CD4-positive, CD25-positive, alpha-beta regulatory T cell (primary cell): ENCODE measurements around the gene RTEL1. TPM values are rescaled to one million over a fixed set of nuclear protein-coding genes. Genes with fewer than 3 reads are reported as not detected.
"Not testable (repeated sequence)": the region's sequence is repeated elsewhere in the genome, so short reads cannot be mapped to it uniquely, and the experiment has no call there.

Source experiments
- ATAC-seq, 2 donors: fragments of 150-1000 bp; cut with Tn5 transposase; one replicate each; pipeline ENCODE4 v1.10.0; 2021; ENCODE audit warnings: low read depth in 2 of 2, moderate number of reproducible peaks in 2 of 2, moderate library complexity in 1 of 2
- DNase-seq, 3 donors: peaks; one replicate each; pipeline versions ENCODE4 v3.0.0 to v3.0.0-alpha.2; 2012 to 2022; ENCODE audit warnings: mixed read lengths in 1 of 3
- H3K27ac ChIP-seq: one replicate; pipeline ENCODE4 v1.7.0; 2013; ENCODE audit warnings: mild to moderate bottlenecking, low read length; ENCODE audit not compliant: insufficient read depth, poor library complexity, severe bottlenecking
- H3K27me3 ChIP-seq: one replicate; pipeline ENCODE4 v1.7.0; 2013; ENCODE audit warnings: low read length; ENCODE audit not compliant: control insufficient read depth, insufficient read depth
- H3K36me3 ChIP-seq: one replicate; pipeline ENCODE4 v1.7.0; 2013; ENCODE audit warnings: mild to moderate bottlenecking, low read length, moderate library complexity; ENCODE audit not compliant: control insufficient read depth, insufficient read depth
- H3K4me1 ChIP-seq: 2 replicates; pipeline ENCODE4 v1.7.0; 2013; ENCODE audit warnings: mild to moderate bottlenecking, low read length; ENCODE audit not compliant: insufficient read depth, control insufficient read depth, poor library complexity, severe bottlenecking
- H3K4me3 ChIP-seq: one replicate; pipeline ENCODE4 v1.7.0; 2013; ENCODE audit warnings: low read depth, mild to moderate bottlenecking, low read length, moderate library complexity
- H3K9me3 ChIP-seq, 2 experiments: 1 replicate in 1 of 2; 2 replicates in 1 of 2; pipeline ENCODE4 v1.7.0; 2013; ENCODE audit warnings: low read length in 2 of 2, mild to moderate bottlenecking in 1 of 2, moderate library complexity in 1 of 2; ENCODE audit not compliant: control insufficient read depth in 2 of 2
- H3K27ac Mint-ChIP-seq, 3 donors: one replicate each; pipeline ENCODE4 v1.8.0; 2020 to 2022; ENCODE audit warnings: mild to moderate bottlenecking in 3 of 3, mixed read lengths in 3 of 3, moderate library complexity in 2 of 3
- H3K27me3 Mint-ChIP-seq: one replicate; pipeline ENCODE4 v1.8.0; 2022; ENCODE audit warnings: mild to moderate bottlenecking, mixed read lengths
- H3K36me3 Mint-ChIP-seq: one replicate; pipeline ENCODE4 v1.8.0; 2020; ENCODE audit warnings: mixed read lengths
- H3K4me1 Mint-ChIP-seq, 4 donors: one replicate each; pipeline ENCODE4 v1.8.0; 2020 to 2022; ENCODE audit warnings: mixed read lengths in 4 of 4, mild to moderate bottlenecking in 1 of 4
- H3K4me3 Mint-ChIP-seq, 4 donors: one replicate each; pipeline ENCODE4 v1.8.0; 2020 to 2022; ENCODE audit warnings: mild to moderate bottlenecking in 4 of 4, mixed read lengths in 4 of 4, moderate library complexity in 3 of 4
- H3K9me3 Mint-ChIP-seq, 7 donors: one replicate each; pipeline ENCODE4 v1.8.0; 2020 to 2022; ENCODE audit warnings: mixed read lengths in 7 of 7, mild to moderate bottlenecking in 3 of 7, moderate library complexity in 2 of 7
- polyA plus RNA-seq, 4 donors: library from polyadenylated mRNA; unstranded; fragments of 300-500 nt; fragmentation: Illumina TruSeq; gene quantifications; one replicate each; pipeline ENCODE4 v1.2.3, GENCODE V29; 2021
- total RNA-seq: library from RNA; stranded (reverse); gene quantifications from one replicate; pipeline ENCODE4 v1.2.3, GENCODE V29; 2022

The RTEL1 gene
- total and polyA plus RNA-seq, 5 donors from 2014 or later = 1.8 to 38.3 (median 2.8) TPM

- H3K9me3 Mint-ChIP-seq = peaks cover 0 to 2% (median 0%) of the 10 kb centered on the region in 7 donors
- Histone ChIP-seq H3K4me1 (peaks cover 19% of the 10 kb centered on the region), H3K27me3 (no peaks in the 10 kb centered on the region), H3K27ac (no peak overlapping the region), H3K36me3 (no peaks in the 10 kb centered on the region), H3K9me3 (no peaks in the 10 kb centered on the region), H3K4me3 (no peak overlapping the region)
- DNase-seq = no peak
- H3K27me3 Mint-ChIP-seq = no peaks in the 10 kb centered on the region
- ATAC-seq = no peak
- H3K4me3 Mint-ChIP-seq = peak overlapping the region; percentile 15 to 84 (median 36)
- no peak overlapping the region for H3K27ac Mint-ChIP-seq
- H3K4me1 Mint-ChIP-seq = peaks cover 0 to 13% (median 4%) of the 10 kb centered on the region in 4 donors
- peaks cover 4% of the 10 kb centered on the region for H3K36me3 Mint-ChIP-seq
Measured at GRCh38 chr20:63648895-63649589, 9.1 kb upstream of the RTEL1 start.

DNA sequence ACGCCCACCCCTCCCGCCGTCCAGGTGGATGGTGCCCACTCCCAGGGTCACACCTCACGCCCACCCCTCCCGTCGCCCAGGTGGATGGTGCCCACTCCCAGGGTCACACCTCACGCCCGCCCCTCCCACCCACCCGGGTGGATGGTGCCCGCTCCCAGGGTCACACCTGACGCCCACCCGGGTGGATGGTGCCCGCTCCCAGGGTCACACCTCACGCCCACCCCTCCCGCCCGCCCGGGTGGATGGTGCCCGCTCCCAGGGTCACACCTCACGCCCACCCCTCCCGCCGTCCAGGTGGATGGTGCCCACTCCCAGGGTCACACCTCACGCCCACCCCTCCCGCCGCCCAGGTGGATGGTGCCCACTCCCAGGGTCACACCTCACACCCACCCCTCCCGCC, 7.6 kb upstream of the RTEL1 start:
- not testable (repeated sequence) for DNase-seq

GRCh38 chr20:63651942-63652191, 6.2 kb upstream of the RTEL1 start:
- peak overlapping the region in 1 of 3 donors; percentile 77 for H3K27ac Mint-ChIP-seq
- H3K27me3 ChIP-seq = no peaks in the 10 kb centered on the region
- ATAC-seq = peak in 1 of 2 donors; percentile 4
- H3K4me3 ChIP-seq = no peak overlapping the region
- peaks cover 24% of the 10 kb centered on the region for H3K4me1 ChIP-seq
- peak overlapping the region; percentile 86 to 98 (median 90) for H3K4me3 Mint-ChIP-seq
- H3K36me3 Mint-ChIP-seq = no peaks in the 10 kb centered on the region
- no peaks in the 10 kb centered on the region for H3K27me3 Mint-ChIP-seq
- no peak for DNase-seq
- no peaks in the 10 kb centered on the region for H3K9me3 ChIP-seq
- H3K4me1 Mint-ChIP-seq = peaks cover 0 to 24% (median 12%) of the 10 kb centered on the region in 4 donors
- peaks cover 0 to 2% (median 0%) of the 10 kb centered on the region in 7 donors for H3K9me3 Mint-ChIP-seq
- H3K27ac ChIP-seq = peak overlapping the region; percentile 51
- no peaks in the 10 kb centered on the region for H3K36me3 ChIP-seq

More for the DNA sequence above, 7.6 kb upstream of the RTEL1 start:
- not testable (repeated sequence) for H3K27me3 ChIP-seq, ATAC-seq, H3K36me3 ChIP-seq, H3K27me3 Mint-ChIP-seq, H3K9me3 Mint-ChIP-seq, H3K9me3 ChIP-seq, H3K27ac Mint-ChIP-seq, H3K4me3 Mint-ChIP-seq, H3K27ac ChIP-seq, H3K4me3 ChIP-seq, H3K36me3 Mint-ChIP-seq
- peaks cover 24% of the 10 kb centered on the region for H3K4me1 ChIP-seq
- H3K4me1 Mint-ChIP-seq = peaks cover 0 to 23% (median 11%) of the 10 kb centered on the region in 4 donors

GRCh38 chr20:63652192-63652980, 5.7 kb upstream of the RTEL1 start:
- H3K4me1 Mint-ChIP-seq = peaks cover 0 to 24% (median 13%) of the 10 kb centered on the region in 4 donors
- Histone ChIP-seq H3K27ac (peak overlapping the region; percentile 51), H3K4me1 (peaks cover 24% of the 10 kb centered on the region), H3K27me3 (no peaks in the 10 kb centered on the region), H3K9me3 (no peaks in the 10 kb centered on the region), H3K4me3 (no peak overlapping the region), H3K36me3 (no peaks in the 10 kb centered on the region)
- peak; percentile 44 to 46 for ATAC-seq
- H3K27me3 Mint-ChIP-seq = no peaks in the 10 kb centered on the region
- peak overlapping the region; percentile 86 to 98 (median 90) for H3K4me3 Mint-ChIP-seq
- peaks cover 0 to 2% (median 0%) of the 10 kb centered on the region in 7 donors for H3K9me3 Mint-ChIP-seq
- H3K27ac Mint-ChIP-seq = no peak overlapping the region
- no peaks in the 10 kb centered on the region for H3K36me3 Mint-ChIP-seq
- peak in 2 of 3 donors; percentile 31 to 57 for DNase-seq

DNA sequence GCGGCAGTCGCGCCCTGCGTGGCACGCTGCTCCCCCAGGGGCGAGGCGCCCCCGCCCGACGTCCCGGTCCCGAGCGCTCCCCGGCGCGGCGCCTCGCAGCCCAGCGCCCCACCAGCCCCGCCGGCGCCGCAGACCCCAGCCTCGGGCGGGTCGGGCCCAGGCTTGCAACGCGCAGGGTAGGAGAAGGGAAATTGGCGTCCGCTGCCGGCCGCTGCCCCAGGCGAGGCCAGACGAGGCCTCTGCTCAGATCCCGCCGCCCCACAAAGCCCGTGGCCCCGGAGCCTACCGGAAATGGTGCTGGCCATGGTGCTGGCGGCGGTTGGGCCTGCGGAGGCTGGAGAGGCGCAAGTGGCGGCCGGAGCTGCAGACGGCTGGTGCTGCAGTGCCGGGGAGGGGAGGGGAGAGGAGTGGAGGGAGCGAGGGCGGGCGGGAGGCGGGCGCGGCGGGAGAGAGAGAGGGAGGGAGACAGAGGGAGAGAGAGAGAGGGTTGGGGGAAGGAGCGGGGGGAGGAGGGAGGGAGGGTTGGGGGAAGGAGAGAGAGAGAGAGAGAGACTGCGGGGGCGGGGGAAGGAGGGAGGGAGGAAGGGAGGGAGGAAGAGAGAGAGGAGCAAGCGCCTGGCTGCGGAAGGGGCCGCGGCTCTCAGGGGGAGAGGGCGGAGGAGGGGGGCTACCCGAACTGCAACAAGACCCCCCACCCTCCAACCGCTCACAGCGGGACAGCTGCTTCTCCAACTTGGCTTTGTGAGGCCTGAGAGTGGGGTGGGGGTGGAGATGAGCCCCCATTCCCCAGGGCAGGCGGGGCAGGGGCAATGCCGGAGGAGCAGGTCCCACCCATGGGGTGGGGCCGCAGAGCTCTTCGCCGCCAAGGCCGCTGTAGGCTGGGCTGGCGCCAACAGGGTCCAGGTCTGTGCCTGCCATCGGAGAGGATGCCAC, 4.8 kb upstream of the RTEL1 start, which contains the start of gene STMN3:
STMN3 (minus strand) TSS at position 384 of the 933 bp plus-strand sequence; CDS start at position 305, 79 bp downstream.
- ATAC-seq (peak; percentile 36 to 38), DNase-seq (peak; percentile 60 to 66 (median 61))
- H3K27ac Mint-ChIP-seq = peak within 1 kb of the TSS in 1 of 3 donors; percentile 56
- Histone ChIP-seq H3K4me3 (no peak within 1 kb of the TSS), H3K27ac (peak within 1 kb of the TSS; percentile 51), H3K9me3 (no peaks in the 10 kb centered on the region), H3K4me1 (peaks cover 30% of the 10 kb centered on the region), H3K27me3 (no peaks in the 10 kb centered on the region), H3K36me3 (no peaks in the 10 kb centered on the region)
- peaks cover 4 to 29% (median 16%) of the 10 kb centered on the region in 4 donors for H3K4me1 Mint-ChIP-seq
- peak within 1 kb of the TSS; percentile 86 to 93 (median 90) for H3K4me3 Mint-ChIP-seq
- no peaks in the 10 kb centered on the region for H3K27me3 Mint-ChIP-seq
- H3K36me3 Mint-ChIP-seq = no peaks in the 10 kb centered on the region
- H3K9me3 Mint-ChIP-seq = peaks cover 0 to 2% (median 0%) of the 10 kb centered on the region in 7 donors

DNA sequence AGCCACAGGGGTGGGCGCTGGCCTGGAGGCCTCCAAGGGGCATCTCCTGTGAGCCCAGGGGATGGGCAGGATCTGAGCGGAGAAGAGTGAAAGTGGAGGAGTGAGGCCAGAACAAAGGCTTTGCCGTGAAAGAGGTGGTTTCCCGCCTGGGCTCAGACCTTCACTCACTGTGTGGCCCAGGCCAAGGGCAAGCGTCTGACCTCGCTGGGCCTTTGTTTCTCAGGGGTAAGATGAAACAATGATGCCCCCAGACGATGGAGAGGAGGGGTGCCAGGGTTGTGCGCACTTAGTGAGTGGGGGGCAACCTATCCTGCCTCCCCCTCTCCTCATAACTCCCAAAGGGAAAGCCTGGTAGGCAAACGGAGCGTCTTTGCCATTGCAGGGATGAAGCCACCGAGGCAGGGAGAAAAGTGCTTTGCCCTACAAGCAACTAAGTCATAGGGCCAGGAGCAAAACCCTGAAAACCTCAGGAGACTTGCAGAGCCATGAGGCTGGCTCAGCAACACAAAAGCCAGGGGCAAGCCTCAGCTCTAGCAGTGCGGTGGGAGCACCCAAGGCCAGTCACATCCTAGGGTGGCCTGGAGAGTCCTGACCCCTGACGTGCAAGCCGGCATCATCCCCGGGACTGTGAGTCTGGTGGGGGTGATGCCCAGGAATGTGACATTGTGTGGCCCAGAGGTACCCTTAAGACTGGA, 4.0 kb upstream of the RTEL1 start:
- Mint-ChIP-seq H3K9me3 (peaks cover 0 to 2% (median 0%) of the 10 kb centered on the region in 7 donors), H3K36me3 (no peaks in the 10 kb centered on the region), H3K27me3 (no peaks in the 10 kb centered on the region), H3K4me3 (peak overlapping the region; percentile 74 to 92 (median 77)), H3K27ac (peak overlapping the region in 1 of 3 donors; percentile 56), H3K4me1 (peaks cover 7 to 37% (median 18%) of the 10 kb centered on the region in 4 donors)
- Histone ChIP-seq H3K9me3 (no peaks in the 10 kb centered on the region), H3K36me3 (no peaks in the 10 kb centered on the region), H3K4me3 (no peak overlapping the region), H3K27ac (peak overlapping the region; percentile 23), H3K27me3 (no peaks in the 10 kb centered on the region), H3K4me1 (peaks cover 36% of the 10 kb centered on the region)
- ATAC-seq = no peak
- DNase-seq = no peak

DNA sequence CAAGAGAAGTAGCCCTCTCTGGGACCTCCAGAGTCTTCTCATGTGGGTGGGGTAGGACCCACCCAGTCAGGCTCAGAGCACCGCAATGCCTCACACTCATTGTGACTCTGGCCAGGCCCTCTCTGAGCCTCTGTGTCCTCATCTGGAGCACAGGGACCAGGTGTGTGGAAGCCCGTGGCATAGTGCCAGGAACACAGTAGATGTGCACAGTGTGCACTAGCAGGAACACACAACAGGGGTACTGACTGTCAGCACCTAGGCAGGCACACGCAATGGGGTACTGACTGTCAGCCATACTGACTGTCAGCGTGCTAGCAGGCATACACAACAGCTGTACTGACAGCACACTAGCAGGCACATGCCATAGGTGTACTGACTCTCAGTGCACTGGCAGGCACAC, 2.9 kb upstream of the RTEL1 start:
- no peak overlapping the region for H3K27ac ChIP-seq
- H3K27me3 ChIP-seq = no peaks in the 10 kb centered on the region
- H3K27me3 Mint-ChIP-seq = no peaks in the 10 kb centered on the region
- no peaks in the 10 kb centered on the region for H3K9me3 ChIP-seq
- H3K4me1 Mint-ChIP-seq = peaks cover 7 to 46% (median 22%) of the 10 kb centered on the region in 4 donors
- no peaks in the 10 kb centered on the region for H3K36me3 ChIP-seq
- no peak for DNase-seq
- no peak overlapping the region for H3K27ac Mint-ChIP-seq
- H3K9me3 Mint-ChIP-seq = peaks cover 0 to 2% (median 0%) of the 10 kb centered on the region in 7 donors
- no peak for ATAC-seq
- peak overlapping the region in 3 of 4 donors; percentile 38 to 76 (median 76) for H3K4me3 Mint-ChIP-seq
- H3K4me3 ChIP-seq = no peak overlapping the region
- no peaks in the 10 kb centered on the region for H3K36me3 Mint-ChIP-seq
- peaks cover 41% of the 10 kb centered on the region for H3K4me1 ChIP-seq
